Body of pancreas (tissue), 4 donors: Measurements from ENCODE around the gene CCNYL1.

Experiments
- CTCF ChIP-seq, 7 experiments: fragments of 450-650 bp in 4 of 7; fragments of 200-600 bp in 3 of 7; sonication (generic) in 3 of 7; IDR thresholded peaks; one replicate each; pipeline ENCODE4 v1.5.1; 2016 to 2019; ENCODE audit warnings: antibody characterized with exemption in 7 of 7
- POLR2A ChIP-seq, 3 donors: fragments of 450-650 bp; IDR thresholded peaks; one replicate each; pipeline ENCODE4 v1.6.1; 2016; ENCODE audit warnings: antibody characterized with exemption in 3 of 3, mild to moderate bottlenecking in 2 of 3

- TF ChIP-seq CTCF (IDR thresholded peaks at IDR 0.05), result no peak
- TF ChIP-seq POLR2A (IDR thresholded peaks at IDR 0.05), result no peak
Measured at GRCh38 chr2:207750345-207750744, 38.9 kb downstream of the CCNYL1 start.
